K562 (cell line): ENCODE results near the gene C15orf62. TPM values are rescaled to one million over a fixed set of nuclear protein-coding genes. Genes with fewer than 3 reads are reported as not detected.

Experiments used
- AFF4 ChIP-seq: sonication (generic); formaldehyde crosslinking; IDR thresholded peaks from 2 replicates; pipeline ENCODE4 v1.8.0; 2023; ENCODE audit warnings: mild to moderate bottlenecking, missing genetic modification reagents
- BCLAF1 ChIP-seq, 2 experiments: fragments of 450-650 bp in 1 of 2; IDR thresholded peaks; 2 replicates each; pipeline ENCODE4 v1.6.1; 2011 to 2017; ENCODE audit warnings: low read depth in 2 of 2, antibody characterized with exemption in 1 of 2, borderline replicate concordance in 1 of 2, low read length in 1 of 2, mild to moderate bottlenecking in 1 of 2, mixed read lengths in 1 of 2; ENCODE audit not compliant: control insufficient read depth in 1 of 2
- BRD4 ChIP-seq: fragments of 200-600 bp; sonication (generic); IDR thresholded peaks from 2 replicates; pipeline ENCODE4 v1.6.1; 2017; ENCODE audit warnings: inconsistent platforms
- CTBP1 ChIP-seq: fragments of 450-650 bp; IDR thresholded peaks from 2 replicates; pipeline ENCODE4 v1.6.1; 2016; ENCODE audit warnings: borderline replicate concordance
- DPF2 ChIP-seq: fragments of 450-650 bp; IDR thresholded peaks from 2 replicates; pipeline ENCODE4 v1.6.1; 2016
- MAZ ChIP-seq, 2 experiments: fragments of 450-650 bp in 1 of 2; sonication (generic) in 1 of 2; formaldehyde crosslinking; IDR thresholded peaks in 1 of 2; conservative IDR thresholded peaks in 1 of 2; 2 replicates each; pipeline versions ENCODE4 v1.4.0 to v1.5.0; 2020; ENCODE audit warnings: mild to moderate bottlenecking in 1 of 2, missing genetic modification reagents in 1 of 2
- MED1 ChIP-seq: sonication (generic); formaldehyde crosslinking; IDR thresholded peaks from 2 replicates; pipeline ENCODE4 v1.8.1; 2023; ENCODE audit warnings: missing genetic modification reagents, borderline replicate concordance
- NBN ChIP-seq: fragments of 450-650 bp; IDR thresholded peaks from 2 replicates; pipeline ENCODE4 v1.6.1; 2016; ENCODE audit warnings: low read depth, mild to moderate bottlenecking
- PHB ChIP-seq: fragments of 250-450 bp; sonication (Bioruptor Pico); IDR thresholded peaks from 2 replicates; pipeline ENCODE4 v1.5.0; 2021
- POLR2A ChIP-seq: fragments of 450-650 bp; conservative IDR thresholded peaks from 2 replicates; pipeline ENCODE4 v1.6.1; 2016
- RBBP5 ChIP-seq: fragments of 200-600 bp; sonication (generic); IDR thresholded peaks from 2 replicates; pipeline ENCODE4 v1.6.1; 2012; ENCODE audit warnings: borderline replicate concordance, mild to moderate bottlenecking, low read length, control low read depth, inconsistent platforms; ENCODE audit not compliant: insufficient read depth, poor library complexity, severe bottlenecking
- SMAD1 ChIP-seq: fragments of 150-350 bp; IDR thresholded peaks from 2 replicates; pipeline ENCODE4 v1.6.1; 2014; ENCODE audit warnings: low read length, low read depth; ENCODE audit not compliant: partially characterized antibody
- ZNF584 ChIP-seq: fragments of 200-800 bp; sonication (Bioruptor generic); IDR thresholded peaks from 2 replicates; pipeline ENCODE4 v1.6.1; 2016; ENCODE audit warnings: low read depth, mild to moderate bottlenecking, missing genetic modification characterization, missing compliant biosample characterization
- ZNF609 ChIP-seq: sonication (generic); formaldehyde crosslinking; IDR thresholded peaks from 2 replicates; pipeline ENCODE4 v1.8.1; 2023; ENCODE audit warnings: missing genetic modification reagents, mild to moderate bottlenecking, borderline replicate concordance
- polyA plus RNA-seq, 8 experiments: library from polyadenylated mRNA; depleted of rRNA in 4 of 8; stranded (reverse) in 5 of 8; unstranded in 3 of 8; fragments of >200 nt; fragmentation: Nextera tagmentation in 2 of 8; fragmentation: Illumina TruSeq in 1 of 8; extraction: Ambion mirVana in 2 of 8; extraction: Trizol in 1 of 8; gene quantifications; 2 replicates each; pipeline versions ENCODE4 v1.2.1 to v1.2.3, GENCODE V29; 2011 to 2014; ENCODE audit warnings: inconsistent platforms in 1 of 8, missing spikeins in 1 of 8
- total RNA-seq, 7 experiments: library from RNA; depleted of rRNA in 6 of 7; stranded (reverse); fragments of >200 nt in 6 of 7; fragmentation: Illumina TruSeq in 2 of 7; extraction: Trizol in 2 of 7; gene quantifications; 2 replicates each; pipeline versions ENCODE4 v1.2.1 to v1.2.3, GENCODE V29; 2011 to 2021; ENCODE audit warnings: low replicate concordance in 1 of 7

The C15orf62 gene
- total and polyA plus RNA-seq, 9 of the 15 experiments (the other 6 are each of a cell fraction or from before 2014, with no cell fraction given), result 0.01 to 0.76 (median 0.30) TPM; not detected in 1

GRCh38 chr15:40754883-40755811, 14.6 kb upstream of the C15orf62 start, which contains the start of gene RMDN3 (continued):
- peak; percentile 81 for TF ChIP-seq NBN
- peak; percentile 52; the same call in 1 of the 2 replicates for TF ChIP-seq CTBP1
- TF ChIP-seq BCLAF1 (IDR thresholded peaks at IDR 0.05; ENCODE audit: borderline replicate concordance in 1 of 2, control insufficient read depth in 1 of 2, low read depth in 2 of 2, low read length in 1 of 2), result no peak
- no peak for TF ChIP-seq ZNF584 (CRISPR knock-in tag)
- TF ChIP-seq PHB (CRISPR knock-in tag), result peak; percentile 23; the same call in 1 of the 2 replicates
- peak; percentile 72 to 96 for TF ChIP-seq MAZ (CRISPR knock-in tag; conservative IDR thresholded peaks at IDR 0.05 in 1 of 2, IDR thresholded peaks at IDR 0.05 in 1 of 2)
- peak; percentile 66 for TF ChIP-seq DPF2
- TF ChIP-seq POLR2A, result peak; percentile 96
- TF ChIP-seq RBBP5, result peak; percentile 63
- TF ChIP-seq ZNF609 (CRISPR knock-in tag), result 0 out of 2 replicates have a peak, but pooled peaks have one; percentile 38
- no peak for TF ChIP-seq MED1 (CRISPR knock-in tag)
- no peak for TF ChIP-seq AFF4 (CRISPR knock-in tag)
- peak; percentile 78 for TF ChIP-seq SMAD1
- peak; percentile 82; the same call in 1 of the 2 replicates for TF ChIP-seq BRD4
